Gastroesophageal sphincter (tissue), 4 donors: ENCODE data around the gene CHST12. TPM values are rescaled to one million over a fixed set of nuclear protein-coding genes. Genes with fewer than 3 reads are reported as not detected.

ENCODE experiments used
- ATAC-seq: fragments of 150-250 bp; one replicate; pipeline ENCODE4 v1.9.1; 2016; ENCODE audit warnings: mild to moderate bottlenecking, moderate library complexity
- H3K27ac ChIP-seq, 4 donors: fragments of 200-600 bp; sonication (generic) in 3 of 4; 1 replicate in 3 of 4; 2 replicates in 1 of 4; pipeline ENCODE4 v1.5.1; 2016 to 2019
- H3K27me3 ChIP-seq: fragments of 200-600 bp; sonication (generic); one replicate; pipeline ENCODE4 v1.5.1; 2019
- H3K36me3 ChIP-seq, 2 donors: fragments of 200-600 bp; sonication (generic); one replicate each; pipeline ENCODE4 v1.5.1; 2019; ENCODE audit warnings: control low read depth in 1 of 2
- H3K4me1 ChIP-seq, 3 donors: fragments of 200-600 bp; sonication (generic); 1 replicate in 2 of 3; 2 replicates in 1 of 3; pipeline ENCODE4 v1.5.1; 2016 to 2019; ENCODE audit warnings: control low read depth in 2 of 3
- H3K4me3 ChIP-seq, 2 donors: fragments of 200-600 bp; sonication (generic); one replicate each; pipeline ENCODE4 v1.5.1; 2019; ENCODE audit warnings: mild to moderate bottlenecking in 1 of 2, moderate library complexity in 1 of 2
- H3K9me3 ChIP-seq, 3 donors: fragments of 200-600 bp; sonication (generic); one replicate each; pipeline ENCODE4 v1.5.1; 2017 to 2019; ENCODE audit warnings: control low read depth in 2 of 3
- CTCF ChIP-seq, 4 experiments: fragments of 200-600 bp in 2 of 4; fragments of 450-650 bp in 2 of 4; sonication (generic) in 1 of 4; IDR thresholded peaks; one replicate each; pipeline ENCODE4 v1.5.1; 2017 to 2019; ENCODE audit warnings: antibody characterized with exemption in 4 of 4, mild to moderate bottlenecking in 2 of 4, moderate library complexity in 2 of 4
- EP300 ChIP-seq: sonication (generic); formaldehyde crosslinking; IDR thresholded peaks from one replicate; pipeline ENCODE4 v1.6.1; 2017; ENCODE audit warnings: antibody characterized with exemption, mild to moderate bottlenecking
- POLR2A ChIP-seq, 2 donors: fragments of 450-650 bp; IDR thresholded peaks; one replicate each; pipeline ENCODE4 v1.6.1; 2017; ENCODE audit warnings: antibody characterized with exemption in 2 of 2, mild to moderate bottlenecking in 2 of 2, moderate library complexity in 1 of 2
- POLR2AphosphoS5 ChIP-seq: sonication (generic); formaldehyde crosslinking; IDR thresholded peaks from one replicate; pipeline ENCODE4 v1.6.1; 2017; ENCODE audit warnings: antibody characterized with exemption
- WGBS, 2 donors: methylation state at CpG; one replicate each; pipeline ENCODE4 v1.1.5; 2018; ENCODE audit warnings: low coverage in 1 of 2; 5-methylcytosine and 5-hydroxymethylcytosine counted together
- total RNA-seq, 4 donors: library from RNA; depleted of rRNA; stranded (reverse); fragments of >200 nt; gene quantifications; one replicate each; pipeline ENCODE4 v1.1.0, GENCODE V29; 2016

CHST12 gene
- total RNA-seq, 4 donors from 2014 or later, result 8.3 to 18.3 (median 13.4) TPM

GRCh38 chr7:2445047-2445446 lies 41.6 kb downstream of the CHST12 start:
- H3K36me3 ChIP-seq, result peaks cover 0 to 13% of the 10 kb centered on the region in 2 donors
- peak overlapping the region in 3 of 4 donors; percentile 46 to 58 (median 51) for H3K27ac ChIP-seq
- 64 to 100% methylated on average over 1 to 10 of the region's 10 CpGs for WGBS, 2 donors
- no peaks in the 10 kb centered on the region for H3K27me3 ChIP-seq
- no peaks in the 10 kb centered on the region for H3K9me3 ChIP-seq
- peaks cover 0 to 15% (median 0%) of the 10 kb centered on the region in 3 donors for H3K4me1 ChIP-seq
- TF ChIP-seq CTCF (IDR thresholded peaks at IDR 0.05), result no peak
- no peak for TF ChIP-seq POLR2AphosphoS5
- no peak for TF ChIP-seq EP300
- TF ChIP-seq POLR2A (IDR thresholded peaks at IDR 0.05), result no peak
- peak; percentile 41 for ATAC-seq
- no peak overlapping the region for H3K4me3 ChIP-seq

GRCh38 chr7:2445898-2446555 lies 42.6 kb downstream of the CHST12 start:
- peaks cover 0 to 13% of the 10 kb centered on the region in 2 donors for H3K36me3 ChIP-seq
- H3K27me3 ChIP-seq, result no peaks in the 10 kb centered on the region
- ATAC-seq, result no peak
- peak overlapping the region in 2 of 4 donors; percentile 51 to 58 for H3K27ac ChIP-seq
- no peaks in the 10 kb centered on the region for H3K9me3 ChIP-seq
- WGBS, 2 donors, result 50% methylated on average over 2 of the region's 21 CpGs; no CpG with 5 or more reads in 1 of the 2 donors
- peaks cover 0 to 15% (median under 1%) of the 10 kb centered on the region in 3 donors for H3K4me1 ChIP-seq
- TF ChIP-seq EP300, result no peak
- no peak for TF ChIP-seq POLR2A (IDR thresholded peaks at IDR 0.05)
- no peak for TF ChIP-seq CTCF (IDR thresholded peaks at IDR 0.05)
- no peak for TF ChIP-seq POLR2AphosphoS5
- no peak overlapping the region for H3K4me3 ChIP-seq

- TF ChIP-seq CTCF (IDR thresholded peaks at IDR 0.05), result no peak
- no peak for TF ChIP-seq EP300
- TF ChIP-seq POLR2A (IDR thresholded peaks at IDR 0.05), result no peak
- no peak for TF ChIP-seq POLR2AphosphoS5
- H3K4me3 ChIP-seq, result no peak overlapping the region
- H3K27me3 ChIP-seq, result no peaks in the 10 kb centered on the region
- no CpG with 5 or more reads among the region's 10 CpGs for WGBS, 2 donors
- no peak for ATAC-seq
- H3K4me1 ChIP-seq, result peaks cover 0 to 22% (median 6%) of the 10 kb centered on the region in 3 donors
- H3K27ac ChIP-seq, result no peak overlapping the region
- H3K36me3 ChIP-seq, result peaks cover 0 to 13% of the 10 kb centered on the region in 2 donors
- no peaks in the 10 kb centered on the region for H3K9me3 ChIP-seq
Observed at GRCh38 chr7:2446676-2447075, 43.3 kb downstream of the CHST12 start.

GRCh38 chr7:2450198-2451107 lies 47.0 kb downstream of the CHST12 start:
- Histone ChIP-seq H3K4me3 (no peak overlapping the region), H3K36me3 (peaks cover 0 to 9% of the 10 kb centered on the region in 2 donors), H3K4me1 (peaks cover 0 to 16% (median 11%) of the 10 kb centered on the region in 3 donors), H3K27me3 (no peaks in the 10 kb centered on the region), H3K9me3 (no peaks in the 10 kb centered on the region), H3K27ac (no peak overlapping the region)
- TF ChIP-seq POLR2A (IDR thresholded peaks at IDR 0.05) (no peak), EP300 (no peak), POLR2AphosphoS5 (no peak), CTCF (IDR thresholded peaks at IDR 0.05) (no peak)
- 51 to 60% methylated on average over 7 to 11 of the region's 32 CpGs for WGBS, 2 donors
- ATAC-seq, result no peak
